Prostate gland (tissue), 2 donors: ENCODE data around the gene SELENOM.
"Not testable (repeated sequence)": the region's sequence is repeated elsewhere in the genome, so short reads cannot be mapped to it uniquely, and the experiment has no call there.

Experiments used
- CTCF ChIP-seq, 4 experiments: fragments of 200-600 bp in 2 of 4; fragments of 450-650 bp in 2 of 4; sonication (generic) in 2 of 4; IDR thresholded peaks; 1 replicate in 3 of 4; 2 replicates in 1 of 4; pipeline ENCODE4 v1.5.1; 2016 to 2019; ENCODE audit warnings: antibody characterized with exemption in 4 of 4, mild to moderate bottlenecking in 2 of 4, moderate library complexity in 2 of 4
- POLR2A ChIP-seq: fragments of 450-650 bp; IDR thresholded peaks from one replicate; pipeline ENCODE4 v1.6.1; 2016; ENCODE audit warnings: antibody characterized with exemption, mild to moderate bottlenecking

- TF ChIP-seq CTCF (IDR thresholded peaks at IDR 0.05); POLR2A: not testable (repeated sequence)
These were observed 5.3 kb upstream of the SELENOM start for GRCh38 chr22:31112547-31113091.
